WERI-Rb-1 (cell line): ENCODE data around the gene MYO18B.

Source experiments
- DNase-seq: peaks from one replicate; pipeline ENCODE4 v3.0.0-alpha.2; 2020
- H3K27ac ChIP-seq: fragments of 250-450 bp; sonication (Bioruptor Pico); 2 replicates; pipeline ENCODE4 v1.5.1; 2020; ENCODE audit warnings: mild to moderate bottlenecking, moderate library complexity
- H3K27me3 ChIP-seq: fragments of 250-450 bp; sonication (Bioruptor Pico); 2 replicates; pipeline ENCODE4 v1.5.1; 2021; ENCODE audit warnings: mild to moderate bottlenecking, low read depth, moderate library complexity; ENCODE audit not compliant: insufficient read depth, severe bottlenecking
- H3K36me3 ChIP-seq: fragments of 250-450 bp; sonication (Bioruptor Pico); 2 replicates; pipeline ENCODE4 v1.5.1; 2020; ENCODE audit warnings: mild to moderate bottlenecking, moderate library complexity
- H3K4me3 ChIP-seq: 2 replicates; pipeline ENCODE4 v1.5.1; 2011; ENCODE audit warnings: low read depth, mild to moderate bottlenecking, control low read depth, low read length
- H3K9me3 ChIP-seq: fragments of 250-450 bp; sonication (Bioruptor Pico); 2 replicates; pipeline ENCODE4 v1.5.1; 2021; ENCODE audit warnings: mild to moderate bottlenecking, moderate library complexity; ENCODE audit not compliant: severe bottlenecking
- TF ChIP-seq, protein P1 (sequence below): IDR thresholded peaks from 2 replicates; pipeline ENCODE4 v1.5.1; 2011; ENCODE audit warnings: low read depth, mild to moderate bottlenecking, control low read depth, inconsistent platforms, low read length

The MYO18B gene

GRCh38 chr22:25843660-25844405 lies 101.8 kb downstream of the MYO18B start:
- Histone ChIP-seq H3K4me3 (no peak overlapping the region), H3K27me3 (no peaks in the 10 kb centered on the region), H3K36me3 (no peaks in the 10 kb centered on the region), H3K27ac (no peak overlapping the region), H3K9me3 (no peaks in the 10 kb centered on the region)
- no peak for DNase-seq
- TF ChIP-seq, protein P1, sequence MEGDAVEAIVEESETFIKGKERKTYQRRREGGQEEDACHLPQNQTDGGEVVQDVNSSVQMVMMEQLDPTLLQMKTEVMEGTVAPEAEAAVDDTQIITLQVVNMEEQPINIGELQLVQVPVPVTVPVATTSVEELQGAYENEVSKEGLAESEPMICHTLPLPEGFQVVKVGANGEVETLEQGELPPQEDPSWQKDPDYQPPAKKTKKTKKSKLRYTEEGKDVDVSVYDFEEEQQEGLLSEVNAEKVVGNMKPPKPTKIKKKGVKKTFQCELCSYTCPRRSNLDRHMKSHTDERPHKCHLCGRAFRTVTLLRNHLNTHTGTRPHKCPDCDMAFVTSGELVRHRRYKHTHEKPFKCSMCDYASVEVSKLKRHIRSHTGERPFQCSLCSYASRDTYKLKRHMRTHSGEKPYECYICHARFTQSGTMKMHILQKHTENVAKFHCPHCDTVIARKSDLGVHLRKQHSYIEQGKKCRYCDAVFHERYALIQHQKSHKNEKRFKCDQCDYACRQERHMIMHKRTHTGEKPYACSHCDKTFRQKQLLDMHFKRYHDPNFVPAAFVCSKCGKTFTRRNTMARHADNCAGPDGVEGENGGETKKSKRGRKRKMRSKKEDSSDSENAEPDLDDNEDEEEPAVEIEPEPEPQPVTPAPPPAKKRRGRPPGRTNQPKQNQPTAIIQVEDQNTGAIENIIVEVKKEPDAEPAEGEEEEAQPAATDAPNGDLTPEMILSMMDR, result no peak

GRCh38 chr22:25844601-25845000 lies 102.6 kb downstream of the MYO18B start:
- Histone ChIP-seq H3K9me3 (no peaks in the 10 kb centered on the region), H3K36me3 (no peaks in the 10 kb centered on the region), H3K27me3 (no peaks in the 10 kb centered on the region), H3K4me3 (no peak overlapping the region), H3K27ac (no peak overlapping the region)
- no peak for DNase-seq
- TF ChIP-seq, protein P1, result no peak

DNA sequence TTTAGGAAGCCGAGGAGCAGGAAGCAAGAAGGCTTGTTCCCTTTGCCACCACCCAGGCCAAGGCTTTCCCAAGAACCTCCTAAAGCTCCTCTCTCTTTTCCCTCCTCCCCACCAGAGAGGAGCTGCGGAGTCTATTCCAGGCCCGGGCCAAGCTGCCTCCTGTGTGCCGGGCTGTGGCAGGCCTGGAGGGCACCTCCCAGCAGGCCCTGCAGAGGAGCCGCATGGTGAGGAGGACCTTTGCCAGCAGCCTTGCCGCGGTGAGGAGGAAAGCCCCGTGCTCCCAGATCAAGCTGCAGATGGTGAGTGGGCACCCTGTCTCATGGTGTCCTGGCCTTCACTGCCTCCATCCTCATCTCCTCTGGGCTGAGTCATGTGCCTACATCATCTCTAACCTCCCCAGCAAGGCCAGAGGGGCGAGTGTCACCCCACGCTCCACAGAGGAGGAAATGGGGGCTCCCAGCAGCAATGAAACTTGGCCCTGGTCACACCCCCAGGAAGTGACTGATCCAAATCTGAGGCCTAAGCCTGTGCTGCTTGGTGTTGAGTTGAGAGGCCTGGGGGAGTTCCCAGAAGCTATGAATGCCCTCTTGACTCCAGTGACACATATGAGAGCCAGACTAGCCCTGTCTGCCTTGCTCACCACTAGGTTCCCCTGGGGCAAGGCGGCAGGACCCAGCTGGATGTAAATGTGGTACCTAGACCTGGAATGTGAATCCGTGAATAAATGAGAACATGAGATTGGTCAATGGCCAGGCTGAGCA lies 104.2 kb downstream of the MYO18B start:
- no peak for DNase-seq
- no peaks in the 10 kb centered on the region for H3K27me3 ChIP-seq
- TF ChIP-seq, protein P1, result no peak

GRCh38 chr22:25847451-25847850 lies 105.5 kb downstream of the MYO18B start:
- no peaks in the 10 kb centered on the region for H3K27me3 ChIP-seq
- no peak for DNase-seq
- no peaks in the 10 kb centered on the region for H3K9me3 ChIP-seq
- H3K36me3 ChIP-seq, result no peaks in the 10 kb centered on the region
- TF ChIP-seq, protein P1, result no peak
- H3K4me3 ChIP-seq, result no peak overlapping the region
- H3K27ac ChIP-seq, result no peak overlapping the region

More for the DNA sequence above, 104.2 kb downstream of the MYO18B start:
- Histone ChIP-seq H3K4me3 (no peak overlapping the region), H3K9me3 (no peaks in the 10 kb centered on the region), H3K36me3 (no peaks in the 10 kb centered on the region), H3K27ac (no peak overlapping the region)

- H3K9me3 ChIP-seq, result no peaks in the 10 kb centered on the region
- no peaks in the 10 kb centered on the region for H3K27me3 ChIP-seq
- H3K4me3 ChIP-seq, result no peak overlapping the region
- no peak for DNase-seq
- H3K27ac ChIP-seq, result no peak overlapping the region
- H3K36me3 ChIP-seq, result no peaks in the 10 kb centered on the region
- TF ChIP-seq, protein P1, result no peak
These were observed 107.0 kb downstream of the MYO18B start for GRCh38 chr22:25848954-25849353.
